ENCODE measurements around the gene ATP8A2. TPM values are rescaled to one million over a fixed set of nuclear protein-coding genes. Genes with fewer than 3 reads are reported as not detected.

ATP8A2 gene
- total and polyA plus RNA-seq, 12 donors, result under 0.01 to 0.18 (median 0.10) TPM; not detected in 3

GRCh38 chr13:25874907-25875306, 503.1 kb downstream of the ATP8A2 start:
- no peak for ATAC-seq
- intact Hi-C loops (cut with DNase I), result no loop called here
- no peak for TF ChIP-seq CTCF (IDR thresholded peaks at IDR 0.05)
- Histone ChIP-seq H3K27me3 (peaks cover 0 to 27% (median 9%) of the 10 kb centered on the region in 7 donors), H3K4me3 (no peak overlapping the region), H3K4me1 (peaks cover 0 to 14% (median 5%) of the 10 kb centered on the region in 9 donors), H3K36me3 (no peaks in the 10 kb centered on the region), H3K27ac (peak overlapping the region in 1 of 10 donors; percentile 8), H3K9me3 (no peaks in the 10 kb centered on the region)
- no peak for DNase-seq
- WGBS, 2 donors, result 73 to 74% methylated on average over 6 of the region's 6 CpGs

- 85 to 90% methylated on average over 6 of the region's 6 CpGs for WGBS, 2 donors
- Histone ChIP-seq H3K36me3 (no peaks in the 10 kb centered on the region), H3K4me3 (no peak overlapping the region), H3K9me3 (no peaks in the 10 kb centered on the region), H3K27ac (no peak overlapping the region), H3K4me1 (peaks cover 0 to 14% (median 5%) of the 10 kb centered on the region in 9 donors), H3K27me3 (peaks cover 0 to 25% (median 11%) of the 10 kb centered on the region in 7 donors)
- ATAC-seq, result no peak
- intact Hi-C loops (cut with DNase I), result no loop called here
- TF ChIP-seq CTCF (IDR thresholded peaks at IDR 0.05), result no peak
- no peak for DNase-seq
These were observed 504.5 kb downstream of the ATP8A2 start for GRCh38 chr13:25876247-25876646.

DNA sequence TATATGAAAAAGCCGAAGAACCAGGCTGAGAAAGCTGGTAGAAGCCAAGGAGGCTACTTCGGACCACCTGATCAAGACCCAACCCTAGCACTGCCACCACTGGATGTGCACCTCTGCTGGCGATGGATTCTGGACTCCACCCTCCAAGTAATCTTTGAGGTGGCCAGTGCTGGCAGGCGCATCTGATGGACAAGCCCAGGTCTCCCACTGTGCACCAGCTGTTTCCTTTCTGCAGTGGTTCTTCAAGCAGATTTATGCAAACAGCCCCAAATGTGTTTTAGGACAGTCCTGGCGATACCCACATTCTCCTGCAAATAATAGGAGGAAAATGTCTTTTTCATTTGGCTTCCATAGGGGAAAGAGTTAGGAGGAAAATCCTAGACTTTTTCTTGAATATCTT, 507.7 kb downstream of the ATP8A2 start:
- H3K27ac ChIP-seq, result no peak overlapping the region
- H3K4me1 ChIP-seq, result peaks cover 0 to 14% (median 0%) of the 10 kb centered on the region in 9 donors
- intact Hi-C loops (cut with DNase I), result no loop called here
- no peaks in the 10 kb centered on the region for H3K9me3 ChIP-seq
- no peaks in the 10 kb centered on the region for H3K36me3 ChIP-seq
- ATAC-seq, result no peak
- H3K27me3 ChIP-seq, result peaks cover 0 to 48% (median 18%) of the 10 kb centered on the region in 7 donors
- WGBS, 2 donors, result 93 to 96% methylated on average over 5 of the region's 5 CpGs
- no peak for DNase-seq
- no peak overlapping the region for H3K4me3 ChIP-seq
- no peak for TF ChIP-seq CTCF (IDR thresholded peaks at IDR 0.05)

DNA sequence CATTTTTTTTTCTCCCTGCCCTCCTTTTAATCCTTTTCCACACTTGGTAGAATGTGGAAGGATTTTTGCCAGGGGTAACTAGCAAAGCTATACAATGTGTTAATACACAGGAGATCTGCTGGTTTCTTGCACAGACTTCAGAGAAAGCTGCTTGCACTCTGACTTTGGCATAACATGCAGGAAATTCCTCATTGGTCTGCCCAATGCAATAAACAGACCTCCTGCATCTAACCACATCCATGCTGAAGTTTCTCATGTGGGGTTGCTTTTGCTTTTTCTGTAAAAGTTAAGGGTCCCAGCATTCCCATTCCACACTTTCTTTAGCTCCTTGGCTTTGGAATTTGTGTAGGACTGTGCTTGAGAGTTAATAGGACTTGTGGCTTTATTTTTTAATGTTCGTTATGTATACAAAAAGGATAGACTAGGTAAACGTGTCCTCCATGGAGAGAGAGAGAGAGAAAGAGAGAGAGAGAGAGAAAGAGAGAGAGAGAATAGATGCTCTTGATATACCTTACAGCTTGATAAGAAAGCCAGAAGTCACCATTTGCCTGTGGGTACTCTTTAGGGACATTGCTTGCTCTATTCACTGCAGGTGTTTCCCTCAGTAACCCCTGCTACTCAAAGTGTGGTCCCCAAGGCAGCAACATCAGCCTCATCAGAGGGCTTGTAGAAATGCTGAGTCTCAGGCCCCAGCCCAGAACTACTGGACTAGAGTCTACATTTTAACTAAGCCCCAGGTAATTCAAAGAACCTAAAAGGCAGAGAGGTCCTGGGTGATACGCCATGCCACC, 509.6 kb downstream of the ATP8A2 start:
- no peak for ATAC-seq

More for the DNA sequence above, 509.6 kb downstream of the ATP8A2 start:
- intact Hi-C loops (cut with DNase I), result no loop called here
- DNase-seq, result no peak
- no peaks in the 10 kb centered on the region for H3K36me3 ChIP-seq
- H3K4me1 ChIP-seq, result peaks cover 0 to 14% (median 0%) of the 10 kb centered on the region in 9 donors
- WGBS, 2 donors, result 72 to 81% methylated on average over 3 of the region's 3 CpGs
- no peak overlapping the region for H3K4me3 ChIP-seq
- H3K27me3 ChIP-seq, result peaks cover 0 to 60% (median 29%) of the 10 kb centered on the region in 7 donors
- no peak overlapping the region for H3K27ac ChIP-seq
- no peak for TF ChIP-seq CTCF (IDR thresholded peaks at IDR 0.05)
- H3K9me3 ChIP-seq, result no peaks in the 10 kb centered on the region
